Activated naive CD4-positive, alpha-beta T cell treated with anti-CD3 and anti-CD28 coated beads, Interleukin-2, amount 10 ng/mL, durations not matched to agents 7 days and 5 days (primary cell): ENCODE results near the gene SH3GL2.
"Not testable (repeated sequence)": the region's sequence is repeated elsewhere in the genome, so short reads cannot be mapped to it uniquely, and the experiment has no call there.

Experiments used
- CTCF ChIA-PET: fragments of 350-600 bp; sonication (Branson Sonifier 250); formaldehyde crosslinking; loops from one replicate; lab custom pipeline; 2021; ENCODE audit warnings: antibody characterized with exemption; lab: Charles Lee
- DNase-seq: peaks from one replicate; pipeline ENCODE4 v3.0.0-alpha.2; 2020
- H3K27ac Mint-ChIP-seq: one replicate; pipeline ENCODE4 v1.8.0; 2021; ENCODE audit warnings: mild to moderate bottlenecking, moderate library complexity, mixed read lengths
- H3K27me3 Mint-ChIP-seq: one replicate; pipeline ENCODE4 v1.8.0; 2021; ENCODE audit warnings: mild to moderate bottlenecking, mixed read lengths
- H3K36me3 Mint-ChIP-seq: one replicate; pipeline ENCODE4 v1.8.0; 2021; ENCODE audit warnings: mixed read lengths
- H3K4me1 Mint-ChIP-seq: one replicate; pipeline ENCODE4 v1.8.0; 2021; ENCODE audit warnings: mixed read lengths
- H3K4me3 Mint-ChIP-seq: one replicate; pipeline ENCODE4 v1.8.0; 2021; ENCODE audit warnings: mild to moderate bottlenecking, moderate library complexity, mixed read lengths
- H3K9me3 Mint-ChIP-seq: one replicate; pipeline ENCODE4 v1.8.0; 2021; ENCODE audit warnings: mixed read lengths

Gene SH3GL2

DNA sequence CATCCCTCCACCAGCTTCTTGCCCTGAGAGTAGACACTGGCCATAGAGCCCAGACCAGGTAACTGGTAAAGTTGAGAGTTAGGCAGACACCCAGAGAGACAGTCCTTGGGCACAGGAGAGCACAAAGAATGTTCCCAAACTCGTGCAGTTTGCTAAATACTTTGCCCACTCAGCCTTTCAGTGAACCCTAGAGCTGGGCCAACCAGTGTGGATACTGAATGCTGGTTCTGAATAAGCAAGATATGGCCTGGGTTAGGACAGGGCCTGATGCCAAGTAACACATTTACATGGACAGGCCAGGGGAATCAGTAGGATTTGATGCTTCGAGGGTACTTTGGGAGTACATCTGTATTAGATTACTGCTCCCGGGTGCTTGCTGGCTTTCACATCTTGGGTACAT lies 185.4 kb downstream of the SH3GL2 start:
- Mint-ChIP-seq H3K27ac (no peak overlapping the region), H3K9me3 (peaks cover 2% of the 10 kb centered on the region), H3K4me3 (no peak overlapping the region), H3K36me3 (no peaks in the 10 kb centered on the region), H3K4me1 (no peaks in the 10 kb centered on the region), H3K27me3 (no peaks in the 10 kb centered on the region)
- CTCF ChIA-PET, result no interaction called here
- no peak for DNase-seq

DNA sequence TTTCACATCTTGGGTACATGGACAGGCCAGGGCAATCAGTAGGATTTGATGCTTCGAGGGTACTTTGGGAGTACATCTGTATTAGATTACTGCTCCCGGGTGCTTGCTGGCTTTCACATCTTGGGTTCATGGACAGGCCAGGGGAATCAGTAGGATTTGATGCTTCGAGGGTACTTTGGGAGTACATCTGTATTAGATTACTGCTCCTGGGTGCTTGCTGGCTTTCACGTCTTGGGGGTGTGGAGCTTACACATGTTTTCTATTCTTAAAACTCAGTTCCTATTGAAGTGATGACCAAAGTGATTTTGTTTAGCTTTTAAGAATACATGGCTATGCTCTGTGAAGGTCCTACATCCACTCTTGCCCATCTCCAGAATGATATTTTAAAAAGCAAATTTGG lies 186.3 kb downstream of the SH3GL2 start:
- H3K36me3 Mint-ChIP-seq, H3K27ac Mint-ChIP-seq, H3K4me3 Mint-ChIP-seq, H3K27me3 Mint-ChIP-seq, H3K9me3 Mint-ChIP-seq, CTCF ChIA-PET, DNase-seq, H3K4me1 Mint-ChIP-seq: not testable (repeated sequence)

DNA sequence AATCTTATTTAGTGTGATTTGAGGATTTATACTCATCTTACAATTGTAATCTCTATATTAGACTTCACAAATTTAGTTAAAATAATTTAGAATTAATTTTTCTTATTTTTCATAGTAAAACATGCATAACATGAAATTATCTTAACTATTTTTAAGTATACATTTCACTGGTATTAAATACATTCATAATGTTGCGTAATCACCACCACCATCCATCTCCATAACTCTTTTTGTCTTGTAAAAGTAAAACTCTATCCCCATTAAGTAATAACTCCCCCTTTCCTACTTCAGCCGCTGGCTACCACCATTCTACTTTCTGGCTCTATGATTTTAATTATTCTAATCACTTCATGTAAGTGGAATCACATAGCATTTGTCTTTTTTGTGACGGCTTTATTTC lies 193.4 kb downstream of the SH3GL2 start:
- Mint-ChIP-seq H3K27ac (no peak overlapping the region), H3K36me3 (no peaks in the 10 kb centered on the region), H3K4me3 (no peak overlapping the region), H3K9me3 (no peaks in the 10 kb centered on the region), H3K27me3 (no peaks in the 10 kb centered on the region), H3K4me1 (no peaks in the 10 kb centered on the region)
- CTCF ChIA-PET, result no interaction called here
- DNase-seq, result no peak

DNA sequence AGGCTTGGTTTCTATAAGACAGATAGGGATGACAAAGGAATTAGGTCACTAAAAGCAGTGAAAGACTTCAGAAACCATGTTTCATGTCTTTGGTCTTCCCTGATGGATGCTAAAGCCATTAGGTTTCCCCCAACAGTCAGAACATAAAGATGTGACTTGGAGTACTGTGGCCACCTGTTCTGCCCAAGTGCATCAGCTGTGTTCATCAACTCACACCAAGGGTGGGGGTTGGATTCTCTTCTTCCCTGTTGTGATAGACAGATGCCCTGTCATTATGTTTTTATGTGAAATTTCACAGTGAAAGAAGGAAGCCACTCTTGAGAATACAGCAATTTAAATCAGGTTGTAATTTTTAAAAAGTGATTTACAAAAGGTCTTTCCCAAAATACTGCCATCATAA lies 196.8 kb downstream of the SH3GL2 start:
- H3K4me3 Mint-ChIP-seq, result no peak overlapping the region
- no peaks in the 10 kb centered on the region for H3K36me3 Mint-ChIP-seq
- H3K9me3 Mint-ChIP-seq, result peaks cover 3% of the 10 kb centered on the region
- no peak overlapping the region for H3K27ac Mint-ChIP-seq
- H3K4me1 Mint-ChIP-seq, result no peaks in the 10 kb centered on the region
- CTCF ChIA-PET, result no interaction called here
- no peaks in the 10 kb centered on the region for H3K27me3 Mint-ChIP-seq
- DNase-seq, result no peak

DNA sequence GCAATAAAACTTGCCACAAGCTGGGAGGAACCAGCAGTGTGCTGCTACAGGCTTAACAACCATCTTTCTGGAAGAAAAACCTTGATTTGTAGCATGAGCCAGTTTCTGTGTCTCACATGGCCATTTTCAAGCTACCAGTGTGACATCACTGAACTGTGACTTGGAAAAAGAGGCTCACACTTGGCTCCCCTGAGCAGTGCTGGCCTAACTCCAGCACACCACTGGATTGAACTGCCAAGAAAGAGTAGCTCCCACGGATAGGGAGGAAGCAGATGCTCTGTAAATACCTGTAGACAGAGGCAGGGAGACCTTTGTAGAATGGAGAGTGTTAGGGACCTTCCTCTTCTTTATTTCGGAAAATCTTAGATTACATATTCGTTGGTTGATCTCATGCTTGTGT lies 197.9 kb downstream of the SH3GL2 start:
- CTCF ChIA-PET, result no interaction called here
- no peaks in the 10 kb centered on the region for H3K36me3 Mint-ChIP-seq
- H3K27ac Mint-ChIP-seq, result no peak overlapping the region
- no peak for DNase-seq
- H3K9me3 Mint-ChIP-seq, result peaks cover 3% of the 10 kb centered on the region
- H3K4me1 Mint-ChIP-seq, result no peaks in the 10 kb centered on the region
- H3K4me3 Mint-ChIP-seq, result no peak overlapping the region
- no peaks in the 10 kb centered on the region for H3K27me3 Mint-ChIP-seq

DNA sequence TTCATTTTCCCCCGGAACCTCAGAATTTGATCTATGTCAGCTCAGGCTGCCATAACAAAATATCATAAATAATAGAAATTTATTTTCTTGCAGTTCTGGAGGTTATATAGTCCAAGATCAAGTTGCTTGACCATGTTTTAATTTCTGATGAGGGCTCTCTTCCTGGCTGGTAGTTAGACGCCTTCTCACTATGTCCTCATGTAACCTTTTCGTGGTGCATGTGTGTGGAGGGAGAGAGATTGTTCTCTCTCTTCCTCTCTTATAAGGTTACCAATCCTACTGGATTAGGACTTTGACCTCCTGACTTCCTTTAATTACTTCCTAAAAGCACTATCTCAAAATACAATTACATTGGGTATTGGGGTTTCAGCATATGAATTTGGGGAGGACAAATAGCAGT lies 198.6 kb downstream of the SH3GL2 start:
- H3K4me1 Mint-ChIP-seq, result no peaks in the 10 kb centered on the region
- H3K4me3 Mint-ChIP-seq, result no peak overlapping the region
- CTCF ChIA-PET, result no interaction called here
- no peaks in the 10 kb centered on the region for H3K27me3 Mint-ChIP-seq
- DNase-seq, result no peak
- no peaks in the 10 kb centered on the region for H3K36me3 Mint-ChIP-seq
- peaks cover 4% of the 10 kb centered on the region for H3K9me3 Mint-ChIP-seq
- no peak overlapping the region for H3K27ac Mint-ChIP-seq

DNA sequence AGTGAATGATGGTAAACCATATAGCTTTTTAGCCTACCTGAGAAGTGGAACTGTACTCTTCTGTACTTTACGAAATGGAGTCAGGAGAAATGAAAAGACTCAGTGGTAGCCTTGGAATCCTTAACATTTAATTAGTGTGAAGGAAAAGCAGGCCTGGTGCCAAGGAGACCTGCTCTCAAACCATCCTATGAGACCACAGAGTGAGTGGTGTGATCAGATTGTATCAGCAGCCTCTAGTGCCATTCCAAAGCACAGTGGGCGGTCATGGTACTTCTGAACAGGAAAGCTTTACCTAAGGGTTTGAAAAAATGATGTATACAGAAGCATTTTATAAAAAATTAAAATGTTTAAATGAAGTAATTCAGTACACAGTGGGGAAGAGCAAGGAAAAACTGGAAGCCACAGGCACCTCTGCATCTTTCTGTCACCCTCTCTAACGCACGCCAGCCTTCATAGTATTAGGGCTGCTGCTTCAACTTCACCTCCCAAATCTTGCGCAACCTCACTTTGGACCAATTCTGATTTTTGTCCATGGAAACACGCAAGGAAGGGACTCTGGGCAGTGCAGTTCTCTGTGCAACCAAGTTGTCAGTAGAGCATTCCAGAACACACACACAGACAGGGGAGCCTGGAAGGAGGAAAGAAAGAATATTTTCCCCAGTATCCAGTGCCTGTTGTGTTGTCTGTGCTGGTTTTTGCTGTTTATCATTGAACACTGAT lies 203.7 kb downstream of the SH3GL2 start:
- DNase-seq, result no peak
- CTCF ChIA-PET, result no interaction called here
- H3K9me3 Mint-ChIP-seq, result peaks cover 4% of the 10 kb centered on the region

DNA sequence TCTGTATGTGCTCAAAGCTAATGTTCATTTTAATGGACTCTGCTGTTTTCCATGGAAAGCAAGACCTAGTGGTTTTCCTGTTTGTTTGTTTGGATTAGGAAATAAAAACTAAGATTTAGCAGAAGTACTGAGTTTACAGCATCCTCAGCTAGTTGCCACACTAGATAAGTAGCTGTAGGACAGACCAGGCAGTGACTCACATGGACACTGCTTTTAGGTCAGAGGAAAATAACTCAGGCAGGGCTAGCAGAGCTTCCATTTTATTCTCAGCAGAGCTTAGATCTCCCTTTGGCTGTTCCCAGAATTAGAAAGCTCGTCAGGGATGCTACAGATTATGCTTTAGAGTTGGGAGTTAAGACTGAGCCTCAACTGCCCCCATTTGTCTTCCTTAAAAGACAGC lies 204.4 kb downstream of the SH3GL2 start:
- no peaks in the 10 kb centered on the region for H3K27me3 Mint-ChIP-seq
- no peak overlapping the region for H3K4me3 Mint-ChIP-seq
- no peak for DNase-seq
- no peaks in the 10 kb centered on the region for H3K4me1 Mint-ChIP-seq
- no peak overlapping the region for H3K27ac Mint-ChIP-seq
- peaks cover 4% of the 10 kb centered on the region for H3K9me3 Mint-ChIP-seq
- H3K36me3 Mint-ChIP-seq, result no peaks in the 10 kb centered on the region
- CTCF ChIA-PET, result no interaction called here

More for the DNA sequence above, 203.7 kb downstream of the SH3GL2 start:
- Mint-ChIP-seq H3K4me3 (no peak overlapping the region), H3K36me3 (no peaks in the 10 kb centered on the region), H3K27me3 (no peaks in the 10 kb centered on the region), H3K27ac (no peak overlapping the region), H3K4me1 (no peaks in the 10 kb centered on the region)

DNA sequence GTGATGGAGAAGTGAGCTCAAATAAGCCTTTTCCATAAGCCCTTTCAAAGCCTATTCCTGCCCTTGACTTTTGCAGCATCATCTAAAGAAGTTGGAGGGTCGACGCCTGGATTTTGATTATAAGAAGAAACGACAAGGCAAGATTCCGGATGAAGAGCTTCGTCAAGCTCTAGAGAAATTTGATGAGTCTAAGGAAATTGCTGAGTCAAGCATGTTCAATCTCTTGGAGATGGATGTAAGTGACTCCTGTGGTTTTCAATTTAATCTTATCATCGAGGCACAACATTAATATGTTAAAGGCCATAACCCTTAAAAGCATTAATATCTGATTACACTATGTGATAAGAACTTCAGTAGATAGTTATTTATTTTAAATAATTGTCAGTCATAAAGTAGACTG lies 210.4 kb downstream of the SH3GL2 start:
- Mint-ChIP-seq H3K36me3 (no peaks in the 10 kb centered on the region), H3K4me1 (no peaks in the 10 kb centered on the region), H3K4me3 (no peak overlapping the region), H3K9me3 (no peaks in the 10 kb centered on the region), H3K27ac (no peak overlapping the region), H3K27me3 (no peaks in the 10 kb centered on the region)
- DNase-seq, result no peak
- CTCF ChIA-PET, result interaction anchor here (1.3 kb wide), 1 partner anchor 21 kb away, joined by 5 read pairs; no protein-coding TSS in a partner anchor

DNA sequence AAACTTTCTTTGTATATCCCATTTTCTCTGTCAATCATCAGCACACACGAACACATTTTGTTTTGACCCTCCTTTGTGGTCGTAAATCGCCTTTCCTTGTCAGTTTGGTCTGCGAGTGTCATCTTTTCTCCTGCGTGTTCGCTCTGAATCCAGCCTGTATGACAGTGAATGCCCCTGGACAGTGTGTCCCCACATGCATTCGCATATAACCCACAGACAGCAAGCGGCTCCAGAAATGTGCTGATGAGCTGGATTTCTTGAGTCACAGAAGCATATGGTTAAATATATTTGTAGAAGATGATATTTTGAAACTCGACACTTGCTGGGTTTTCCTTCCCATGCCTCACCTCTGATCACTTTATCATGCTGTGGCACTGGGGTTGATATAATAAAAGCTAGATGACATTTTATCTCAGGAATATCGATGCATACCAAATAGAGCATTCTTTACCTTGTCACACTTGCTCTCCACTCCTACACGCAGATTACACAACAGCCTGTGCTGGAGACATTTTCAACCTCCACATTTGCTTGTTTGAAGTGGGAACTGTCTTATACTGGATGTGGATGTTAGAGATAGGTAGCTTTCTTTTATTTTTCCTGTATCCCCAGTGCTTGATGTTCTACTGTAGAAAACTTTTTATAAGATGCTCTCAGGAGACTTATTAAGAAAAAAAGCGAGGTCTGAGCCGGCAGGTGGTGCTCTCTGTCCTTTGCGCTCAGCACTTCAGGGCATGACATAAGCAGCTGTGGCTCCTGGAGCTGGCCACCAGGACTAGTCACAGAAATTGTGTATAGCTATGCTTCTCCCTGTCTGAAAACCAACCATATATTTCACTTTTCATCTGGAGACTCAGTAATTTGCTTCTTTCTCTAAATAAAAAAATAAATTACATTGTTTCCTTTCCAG lies 215.1 kb downstream of the SH3GL2 start:
- no peak overlapping the region for H3K27ac Mint-ChIP-seq
- H3K4me3 Mint-ChIP-seq, result no peak overlapping the region
- no peaks in the 10 kb centered on the region for H3K27me3 Mint-ChIP-seq
- no peaks in the 10 kb centered on the region for H3K4me1 Mint-ChIP-seq
- no peaks in the 10 kb centered on the region for H3K9me3 Mint-ChIP-seq
- CTCF ChIA-PET, result no interaction called here
- DNase-seq, result no peak
- H3K36me3 Mint-ChIP-seq, result no peaks in the 10 kb centered on the region

DNA sequence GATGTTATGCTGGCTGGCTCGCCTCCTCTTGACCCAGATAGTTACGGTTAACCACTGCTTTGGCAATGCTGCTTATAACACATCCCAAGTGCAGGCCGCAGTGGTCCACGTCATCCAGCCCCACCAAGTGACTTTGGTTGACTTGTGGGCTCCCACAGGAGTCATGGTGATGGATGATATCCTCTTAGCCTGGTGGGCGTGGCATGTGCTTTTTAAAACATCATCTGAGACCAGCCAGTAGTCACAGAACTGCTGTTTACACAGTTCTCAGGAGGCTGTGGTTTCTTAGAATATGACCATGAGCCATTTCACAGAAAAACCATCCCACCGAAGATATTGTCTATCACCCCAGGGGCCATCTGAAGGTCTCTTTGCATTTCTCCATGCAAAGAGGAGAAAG lies 216.9 kb downstream of the SH3GL2 start:
- Mint-ChIP-seq H3K27me3 (no peaks in the 10 kb centered on the region), H3K27ac (no peak overlapping the region), H3K4me3 (no peak overlapping the region), H3K9me3 (no peaks in the 10 kb centered on the region), H3K36me3 (no peaks in the 10 kb centered on the region), H3K4me1 (no peaks in the 10 kb centered on the region)
- CTCF ChIA-PET, result no interaction called here
- DNase-seq, result no peak

DNA sequence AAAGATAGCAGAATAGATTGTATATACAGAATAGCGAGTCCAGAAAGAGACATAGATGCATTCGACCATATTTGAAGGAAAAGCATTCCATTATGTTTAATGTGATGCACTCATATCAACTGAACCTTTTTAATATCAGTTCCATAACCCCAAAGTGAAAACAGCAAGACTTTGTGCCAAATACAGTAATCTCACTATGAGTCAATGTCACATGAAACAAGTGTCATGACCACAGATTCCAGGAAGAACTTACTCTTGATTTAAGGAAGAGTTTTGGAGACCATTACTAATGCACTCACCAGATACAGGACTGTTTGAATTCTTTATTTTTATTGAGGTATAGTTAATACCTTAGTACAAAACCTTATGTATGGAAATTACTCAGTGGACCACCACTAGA lies 220.5 kb downstream of the SH3GL2 start:
- no peak for DNase-seq
- no peaks in the 10 kb centered on the region for H3K36me3 Mint-ChIP-seq
- H3K4me3 Mint-ChIP-seq, result no peak overlapping the region
- H3K27me3 Mint-ChIP-seq, result no peaks in the 10 kb centered on the region
- no peaks in the 10 kb centered on the region for H3K4me1 Mint-ChIP-seq
- H3K27ac Mint-ChIP-seq, result no peak overlapping the region
- CTCF ChIA-PET, result interaction anchor here (0.6 kb wide), 1 partner anchor 48 kb away, joined by 5 read pairs; no protein-coding TSS in a partner anchor
- H3K9me3 Mint-ChIP-seq, result no peaks in the 10 kb centered on the region

DNA sequence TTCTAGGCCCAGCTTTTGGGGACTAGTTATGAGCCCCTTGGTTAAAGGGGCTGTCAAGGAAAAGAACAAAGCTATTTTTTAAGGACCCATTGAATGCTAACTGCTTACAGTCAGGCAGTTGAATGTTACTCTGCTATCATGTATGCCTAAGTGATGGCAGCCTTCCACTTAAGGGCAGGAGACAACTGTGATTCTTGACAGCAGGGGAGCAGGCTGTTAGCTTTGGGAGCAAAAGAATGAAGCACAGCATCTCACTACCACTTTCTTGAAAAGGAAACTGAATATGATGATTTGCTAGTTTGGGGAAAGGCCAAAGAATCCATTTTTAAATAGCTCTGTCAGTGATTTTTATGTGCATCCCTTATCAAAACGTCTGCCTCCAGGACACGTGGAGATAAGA lies 221.6 kb downstream of the SH3GL2 start:
- no peak overlapping the region for H3K27ac Mint-ChIP-seq
- no peaks in the 10 kb centered on the region for H3K4me1 Mint-ChIP-seq
- CTCF ChIA-PET, result no interaction called here
- no peak for DNase-seq
- no peak overlapping the region for H3K4me3 Mint-ChIP-seq
- H3K36me3 Mint-ChIP-seq, result no peaks in the 10 kb centered on the region
- no peaks in the 10 kb centered on the region for H3K27me3 Mint-ChIP-seq
- no peaks in the 10 kb centered on the region for H3K9me3 Mint-ChIP-seq

DNA sequence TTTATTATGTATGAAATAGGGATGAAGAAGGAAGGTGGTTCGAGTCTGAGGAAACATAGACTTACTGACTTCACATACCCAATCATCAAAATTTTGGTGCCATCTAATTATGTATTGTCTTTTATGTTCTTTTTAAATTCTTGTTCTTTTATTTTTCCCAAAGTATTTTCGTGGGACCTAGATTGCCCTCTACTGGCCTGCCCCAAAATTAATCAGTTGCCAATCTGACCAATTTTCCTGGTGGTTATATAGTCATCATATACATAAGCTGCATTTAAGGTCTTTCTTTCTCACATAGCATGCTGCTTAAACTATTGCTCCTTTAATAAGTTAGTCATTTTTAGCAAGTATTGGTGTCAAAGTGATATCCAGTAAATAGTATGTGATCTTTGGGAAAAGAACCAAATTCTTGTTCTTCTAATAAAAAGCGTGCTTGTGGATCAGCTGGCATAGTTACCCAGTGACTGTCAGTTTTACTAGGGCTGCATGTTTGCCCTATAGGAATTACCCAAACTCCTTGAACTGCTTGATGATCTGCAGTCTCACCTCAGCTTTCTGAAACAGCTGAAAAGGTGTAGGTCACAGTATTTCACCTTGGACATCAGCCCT lies 223.5 kb downstream of the SH3GL2 start:
- no peaks in the 10 kb centered on the region for H3K27me3 Mint-ChIP-seq
- CTCF ChIA-PET, result no interaction called here
- H3K9me3 Mint-ChIP-seq, result no peaks in the 10 kb centered on the region
- no peak for DNase-seq
- H3K4me3 Mint-ChIP-seq, result no peak overlapping the region
- H3K27ac Mint-ChIP-seq, result no peak overlapping the region
- H3K36me3 Mint-ChIP-seq, result no peaks in the 10 kb centered on the region
- no peaks in the 10 kb centered on the region for H3K4me1 Mint-ChIP-seq
